Skin epidermis (tissue), 12 donors: ENCODE measurements around the gene ENTHD1.

ENCODE experiments used
- H3K27ac ChIP-seq, 21 experiments: fragments of 200-600 bp; sonication (generic) in 11 of 21; one replicate each; pipeline ENCODE4 v1.5.0; 2020; ENCODE audit warnings: mild to moderate bottlenecking in 3 of 21, inconsistent platforms in 2 of 21, moderate library complexity in 2 of 21
- H3K4me3 ChIP-seq, 7 experiments: fragments of 200-600 bp; sonication (generic) in 2 of 7; one replicate each; pipeline ENCODE4 v1.5.0; 2020; ENCODE audit warnings: inconsistent platforms in 2 of 7, mild to moderate bottlenecking in 2 of 7, moderate library complexity in 1 of 7

ENTHD1 gene

GRCh38 chr22:39893526-39893925 lies at the start of gene ENTHD1:
Gene ENTHD1 (minus strand): TSS chr22:39893760. CDS start chr22:39887748, 6,012 bp downstream.
- Histone ChIP-seq H3K4me3 (no peak within 1 kb of the TSS), H3K27ac (no peak within 1 kb of the TSS)

- no peak overlapping the region for H3K4me3 ChIP-seq
These were observed 49.8 kb upstream of the ENTHD1 start for GRCh38 chr22:39943337-39943736.

GRCh38 chr22:39942439-39943230 lies 49.1 kb upstream of the ENTHD1 start:
- no peak overlapping the region for H3K4me3 ChIP-seq
- H3K27ac ChIP-seq = no peak overlapping the region

More at GRCh38 chr22:39943337-39943736, 49.8 kb upstream of the ENTHD1 start:
- H3K27ac ChIP-seq = no peak overlapping the region

- H3K27ac ChIP-seq = no peak overlapping the region
These were observed 48.0 kb upstream of the ENTHD1 start for GRCh38 chr22:39941601-39942000.

GRCh38 chr22:39940757-39941305 lies 47.3 kb upstream of the ENTHD1 start:
- no peak overlapping the region for H3K4me3 ChIP-seq

More at GRCh38 chr22:39941601-39942000, 48.0 kb upstream of the ENTHD1 start:
- no peak overlapping the region for H3K4me3 ChIP-seq

GRCh38 chr22:39939830-39940229 lies 46.3 kb upstream of the ENTHD1 start:
- Histone ChIP-seq H3K27ac (no peak overlapping the region), H3K4me3 (no peak overlapping the region)

More at GRCh38 chr22:39940757-39941305, 47.3 kb upstream of the ENTHD1 start:
- H3K27ac ChIP-seq = no peak overlapping the region

- peak overlapping the region in 1 of 21 experiments; percentile 3 for H3K27ac ChIP-seq
These were observed 45.0 kb upstream of the ENTHD1 start for GRCh38 chr22:39938509-39939111.

GRCh38 chr22:39937906-39938305 lies 44.3 kb upstream of the ENTHD1 start:
- no peak overlapping the region for H3K4me3 ChIP-seq
- H3K27ac ChIP-seq = peak overlapping the region in 1 of 21 experiments; percentile 3

More at GRCh38 chr22:39938509-39939111, 45.0 kb upstream of the ENTHD1 start:
- no peak overlapping the region for H3K4me3 ChIP-seq

- peak overlapping the region in 2 of 21 experiments; percentile 33 to 42 for H3K27ac ChIP-seq
- H3K4me3 ChIP-seq = no peak overlapping the region
These were observed 43.1 kb upstream of the ENTHD1 start for GRCh38 chr22:39936523-39937145.

- Histone ChIP-seq H3K27ac (peak overlapping the region in 2 of 21 experiments; percentile 26 to 33), H3K4me3 (no peak overlapping the region)
These were observed 42.1 kb upstream of the ENTHD1 start for GRCh38 chr22:39935612-39936011.

GRCh38 chr22:39935116-39935515 lies 41.6 kb upstream of the ENTHD1 start:
- Histone ChIP-seq H3K27ac (no peak overlapping the region), H3K4me3 (no peak overlapping the region)

GRCh38 chr22:39933741-39934140 lies 40.2 kb upstream of the ENTHD1 start:
- no peak overlapping the region for H3K27ac ChIP-seq
- H3K4me3 ChIP-seq = no peak overlapping the region

GRCh38 chr22:39932918-39933649 lies 39.5 kb upstream of the ENTHD1 start:
- Histone ChIP-seq H3K27ac (no peak overlapping the region), H3K4me3 (no peak overlapping the region)

GRCh38 chr22:39932166-39932565 lies 38.6 kb upstream of the ENTHD1 start:
- H3K27ac ChIP-seq = no peak overlapping the region
- no peak overlapping the region for H3K4me3 ChIP-seq

GRCh38 chr22:39931251-39931650 lies 37.7 kb upstream of the ENTHD1 start:
- H3K27ac ChIP-seq = peak overlapping the region in 1 of 21 experiments; percentile 43

GRCh38 chr22:39928536-39929520 lies 35.3 kb upstream of the ENTHD1 start:
- H3K4me3 ChIP-seq = no peak overlapping the region
- peak overlapping the region in 8 of 21 experiments; percentile 11 to 54 (median 36) for H3K27ac ChIP-seq

More at GRCh38 chr22:39931251-39931650, 37.7 kb upstream of the ENTHD1 start:
- no peak overlapping the region for H3K4me3 ChIP-seq

GRCh38 chr22:39927544-39927943 lies 34.0 kb upstream of the ENTHD1 start:
- Histone ChIP-seq H3K27ac (peak overlapping the region in 7 of 21 experiments; percentile 3 to 75 (median 37)), H3K4me3 (peak overlapping the region in 1 of 7 experiments; percentile 9)

GRCh38 chr22:39926753-39927152 lies 33.2 kb upstream of the ENTHD1 start:
- Histone ChIP-seq H3K4me3 (peak overlapping the region in 1 of 7 experiments; percentile 9), H3K27ac (peak overlapping the region in 5 of 21 experiments; percentile 12 to 75 (median 35))
